KOPT-K1 (cell line): ENCODE results near the gene RNF138.
A peak's percentile ranks its signal among the peaks of the same experiment; 100 is the strongest.
"Not testable (repeated sequence)": the region's sequence is repeated elsewhere in the genome, so short reads cannot be mapped to it uniquely, and the experiment has no call there.

Source experiments
- H3K27ac ChIP-seq: fragments of 200-600 bp; sonication (generic); 2 replicates; pipeline ENCODE4 v1.5.1; 2016; ENCODE audit warnings: antibody characterized with exemption, mild to moderate bottlenecking, low read depth, low read length; ENCODE audit not compliant: poor library complexity, severe bottlenecking
- H3K36me3 ChIP-seq: fragments of 200-600 bp; sonication (generic); 2 replicates; pipeline ENCODE4 v1.5.1; 2017; ENCODE audit warnings: antibody characterized with exemption, mild to moderate bottlenecking, low read length, moderate library complexity; ENCODE audit not compliant: insufficient read depth
- H3K9me3 ChIP-seq: fragments of 200-600 bp; sonication (generic); 2 replicates; pipeline ENCODE4 v1.5.1; 2017; ENCODE audit warnings: antibody characterized with exemption, low read length, mild to moderate bottlenecking; ENCODE audit not compliant: insufficient read depth, poor library complexity, severe bottlenecking

RNF138 gene

GRCh38 chr18:32090831-32091230 lies 843 bp upstream of the RNF138 start:
- H3K9me3 ChIP-seq, H3K27ac ChIP-seq: not testable (repeated sequence)
- peaks cover 18% of the 10 kb centered on the region for H3K36me3 ChIP-seq

- Histone ChIP-seq H3K27ac (peak overlapping the region; percentile 98), H3K9me3 (no peaks in the 10 kb centered on the region), H3K36me3 (peaks cover 23% of the 10 kb centered on the region)
Measured at GRCh38 chr18:32091325-32091723, 350 bp upstream of the RNF138 start.

- peak overlapping the region; percentile 98 for H3K27ac ChIP-seq
- peaks cover 34% of the 10 kb centered on the region for H3K36me3 ChIP-seq
- no peaks in the 10 kb centered on the region for H3K9me3 ChIP-seq
Measured at GRCh38 chr18:32092422-32093101, 888 bp downstream of the RNF138 start.

DNA sequence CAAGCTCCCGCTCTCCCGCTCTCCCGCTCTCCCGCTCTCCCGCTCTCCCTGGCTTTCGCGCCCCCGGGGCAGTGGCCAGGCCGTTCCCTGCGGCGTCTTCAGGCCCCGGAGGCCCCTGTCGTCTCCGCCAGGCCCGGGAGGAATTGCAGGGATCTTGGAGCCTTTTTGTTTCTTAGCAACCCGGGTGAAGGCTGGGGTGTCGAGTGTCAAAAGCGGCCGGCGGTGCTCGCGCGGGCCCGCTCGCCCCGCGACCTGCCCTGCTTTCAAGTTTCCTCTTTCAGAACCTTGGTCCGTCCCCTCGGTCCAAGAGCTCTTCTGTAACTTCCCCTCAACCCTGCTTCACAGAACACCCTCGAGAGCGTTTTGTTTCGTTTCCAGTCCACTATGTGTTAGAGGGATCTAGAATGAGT lies 1.4 kb downstream of the RNF138 start:
- Histone ChIP-seq H3K27ac (peak overlapping the region; percentile 98), H3K9me3 (no peaks in the 10 kb centered on the region), H3K36me3 (peaks cover 40% of the 10 kb centered on the region)

- Histone ChIP-seq H3K27ac (peak overlapping the region; percentile 98), H3K9me3 (no peaks in the 10 kb centered on the region), H3K36me3 (peaks cover 42% of the 10 kb centered on the region)
Measured at GRCh38 chr18:32093523-32093922, 1.8 kb downstream of the RNF138 start.

- no peak overlapping the region for H3K27ac ChIP-seq
- H3K36me3 ChIP-seq = peaks cover 54% of the 10 kb centered on the region
- H3K9me3 ChIP-seq = no peaks in the 10 kb centered on the region
Measured at GRCh38 chr18:32095192-32095899, 3.7 kb downstream of the RNF138 start.

GRCh38 chr18:32095900-32096229 lies 4.2 kb downstream of the RNF138 start:
- Histone ChIP-seq H3K36me3 (peaks cover 59% of the 10 kb centered on the region), H3K27ac (no peak overlapping the region), H3K9me3 (no peaks in the 10 kb centered on the region)

DNA sequence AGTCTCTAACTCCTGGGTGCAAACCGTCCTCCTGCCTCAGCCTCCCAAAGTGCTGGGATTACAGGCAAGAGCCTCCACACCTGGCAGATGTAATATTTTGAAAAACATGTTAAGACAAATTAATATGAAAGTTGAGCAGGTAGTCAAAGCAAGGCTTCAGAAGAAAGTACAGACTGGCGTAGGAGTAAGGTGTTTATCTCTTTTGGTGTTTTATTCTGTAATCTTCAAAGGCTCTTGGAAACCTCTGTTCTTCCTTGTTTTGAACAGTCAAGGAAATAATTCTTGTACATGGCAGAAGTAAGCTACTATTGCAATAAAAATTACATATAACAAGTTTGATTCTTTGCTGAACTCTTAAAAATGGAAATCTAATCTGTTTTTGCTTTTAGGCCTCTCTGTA lies 5.3 kb downstream of the RNF138 start:
- peaks cover 70% of the 10 kb centered on the region for H3K36me3 ChIP-seq

DNA sequence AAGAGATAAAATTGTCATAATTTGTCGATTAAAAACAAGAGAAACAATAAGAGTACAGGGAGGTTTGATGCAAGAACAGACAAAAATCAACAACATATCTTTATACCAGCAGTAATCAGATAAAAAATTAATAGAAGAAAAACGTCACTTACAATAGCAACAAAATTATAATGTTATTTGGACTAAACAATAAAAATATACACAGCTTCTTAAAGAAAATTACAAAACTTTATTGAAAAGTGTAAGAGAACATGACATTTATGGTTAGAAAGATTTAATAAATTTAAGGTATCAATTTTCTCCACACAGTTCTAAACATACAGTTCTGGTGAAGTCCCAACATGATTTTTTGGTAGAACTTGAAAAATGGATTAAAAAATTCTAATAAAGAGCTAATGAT lies 12.8 kb downstream of the RNF138 start:
- Histone ChIP-seq H3K9me3 (no peaks in the 10 kb centered on the region), H3K27ac (no peak overlapping the region), H3K36me3 (peaks cover 82% of the 10 kb centered on the region)

More for the DNA sequence above, 5.3 kb downstream of the RNF138 start:
- Histone ChIP-seq H3K9me3 (no peaks in the 10 kb centered on the region), H3K27ac (no peak overlapping the region)

DNA sequence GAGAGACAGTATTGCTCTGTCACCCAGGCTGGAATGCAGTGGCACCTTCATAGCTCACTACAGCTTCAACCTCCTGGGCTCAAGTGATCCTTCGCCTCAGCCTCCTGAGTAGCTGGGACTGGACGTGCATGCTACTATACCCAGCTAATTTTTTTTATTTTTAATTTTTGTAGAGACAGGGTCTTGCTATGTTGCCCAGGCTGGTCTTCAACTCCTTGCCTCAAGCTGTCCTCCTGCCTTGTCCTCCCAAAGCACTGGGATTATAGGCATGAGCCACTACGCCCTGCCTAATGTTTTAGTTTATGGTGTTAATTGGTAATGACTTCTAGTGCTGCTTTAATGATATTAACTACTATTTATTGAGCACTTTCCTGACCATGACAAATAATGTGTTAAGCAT lies 18.3 kb downstream of the RNF138 start:
- Histone ChIP-seq H3K27ac (no peak overlapping the region), H3K9me3 (no peaks in the 10 kb centered on the region), H3K36me3 (peaks cover 82% of the 10 kb centered on the region)

DNA sequence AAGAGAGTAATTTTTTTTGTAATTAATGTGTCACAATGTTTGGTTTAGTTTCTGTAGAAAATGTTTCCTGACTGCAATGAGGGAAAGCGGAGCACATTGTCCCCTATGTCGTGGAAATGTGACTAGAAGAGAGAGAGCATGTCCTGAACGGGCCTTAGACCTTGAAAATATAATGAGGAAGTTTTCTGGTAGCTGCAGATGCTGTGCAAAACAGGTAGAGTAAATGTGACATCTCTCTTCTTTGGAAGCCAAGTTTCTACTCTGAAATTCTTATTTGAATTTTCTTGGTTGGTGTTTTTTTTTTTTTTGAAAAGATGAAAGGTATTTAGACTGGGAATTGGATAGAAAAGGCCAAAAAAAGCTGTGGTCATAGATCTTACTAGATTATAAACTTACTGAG lies 20.0 kb downstream of the RNF138 start:
- Histone ChIP-seq H3K36me3 (peaks cover 92% of the 10 kb centered on the region), H3K27ac (no peak overlapping the region), H3K9me3 (no peaks in the 10 kb centered on the region)

- H3K27ac ChIP-seq = no peak overlapping the region
- no peaks in the 10 kb centered on the region for H3K9me3 ChIP-seq
- peaks cover 96% of the 10 kb centered on the region for H3K36me3 ChIP-seq
Measured at GRCh38 chr18:32112826-32113225, 21.2 kb downstream of the RNF138 start.

GRCh38 chr18:32114293-32114942 lies 22.7 kb downstream of the RNF138 start:
- peaks cover 95% of the 10 kb centered on the region for H3K36me3 ChIP-seq
- no peaks in the 10 kb centered on the region for H3K9me3 ChIP-seq
- H3K27ac ChIP-seq = no peak overlapping the region

GRCh38 chr18:32122039-32122438 lies 30.4 kb downstream of the RNF138 start:
- no peak overlapping the region for H3K27ac ChIP-seq
- H3K36me3 ChIP-seq = peaks cover 98% of the 10 kb centered on the region
- no peaks in the 10 kb centered on the region for H3K9me3 ChIP-seq

DNA sequence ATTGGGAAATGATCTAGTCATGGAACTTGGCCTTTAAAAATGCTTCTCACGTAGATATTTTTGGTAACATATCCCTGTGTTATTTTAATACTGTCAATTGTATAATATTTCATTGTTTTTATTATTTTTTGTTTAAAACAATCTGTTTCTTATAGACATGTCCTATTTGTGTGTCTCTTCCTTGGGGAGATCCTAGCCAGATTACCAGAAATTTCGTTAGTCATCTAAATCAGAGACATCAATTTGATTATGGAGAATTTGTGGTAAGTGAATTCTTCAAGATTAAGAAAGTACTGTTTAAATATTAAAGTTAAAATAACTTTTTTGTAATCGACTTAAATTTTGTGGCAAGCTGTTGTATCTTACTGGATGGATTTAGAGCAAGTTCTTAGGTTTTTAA lies 34.9 kb downstream of the RNF138 start:
- Histone ChIP-seq H3K27ac (no peak overlapping the region), H3K9me3 (no peaks in the 10 kb centered on the region), H3K36me3 (peaks cover 99% of the 10 kb centered on the region)
